Measurements from ENCODE around the gene VPS11.

DNA sequence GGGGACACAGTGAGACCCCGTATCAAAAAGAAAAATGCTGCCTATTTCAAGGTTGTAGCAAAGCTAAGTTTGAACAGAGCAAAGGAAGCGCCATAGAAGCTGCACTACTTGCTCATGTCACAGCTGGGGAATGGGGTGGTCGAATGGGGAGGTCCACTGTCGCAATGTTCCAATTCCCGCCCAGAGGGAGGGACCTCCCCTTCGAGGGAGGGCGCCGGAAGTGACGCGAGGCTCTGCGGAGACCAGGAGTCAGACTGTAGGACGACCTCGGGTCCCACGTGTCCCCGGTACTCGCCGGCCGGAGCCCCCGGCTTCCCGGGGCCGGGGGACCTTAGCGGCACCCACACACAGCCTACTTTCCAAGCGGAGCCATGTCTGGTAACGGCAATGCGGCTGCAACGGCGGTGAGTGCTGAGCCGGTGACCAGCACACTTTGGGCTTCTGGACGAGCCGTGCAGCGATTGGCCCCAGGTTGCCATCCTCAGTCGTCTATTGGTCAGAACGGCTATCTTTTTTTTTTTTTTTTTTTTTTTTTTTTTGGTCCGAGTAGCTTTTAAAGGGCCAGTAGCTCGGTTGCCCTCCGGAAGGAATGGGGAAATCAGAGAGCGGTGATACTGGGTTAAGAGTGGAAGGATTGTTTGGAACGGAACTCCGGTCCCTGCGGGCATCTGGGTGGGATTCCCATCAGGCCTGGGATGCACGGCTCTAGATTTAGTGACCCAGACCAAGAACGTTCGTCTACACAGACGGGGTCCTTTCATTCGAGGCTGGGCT is 17.2 kb downstream of the VPS11 start, which contains the start of gene HMBS:
- no peak for TF ChIP-seq EZH2 (IDR thresholded peaks at IDR 0.05; ENCODE audit: insufficient read depth, poor library complexity, severe bottlenecking)
- TF ChIP-seq EZH2phosphoT487 (IDR thresholded peaks at IDR 0.05; ENCODE audit: insufficient read depth, low read depth): no peak
